22Rv1 (cell line): Measurements from ENCODE around the gene GPR179.

Source experiments
- CTCF ChIP-seq: fragments of 450-650 bp; IDR thresholded peaks from 2 replicates; pipeline ENCODE4 v1.5.1; 2017; ENCODE audit warnings: mild to moderate bottlenecking
- ZFX ChIP-seq: fragments of 450-650 bp; IDR thresholded peaks from 2 replicates; pipeline ENCODE4 v1.6.1; 2017; ENCODE audit warnings: antibody characterized with exemption, borderline replicate concordance

GRCh38 chr17:38329808-38330730 is 13.7 kb downstream of the GPR179 start:
- no peak for TF ChIP-seq CTCF
- no peak for TF ChIP-seq ZFX
